C4-2B (cell line): ENCODE measurements around the gene AFF3.

ENCODE experiments used
- CTCF ChIP-seq: fragments of 450-650 bp; conservative IDR thresholded peaks from 2 replicates; pipeline ENCODE4 v1.5.1; 2017; ENCODE audit warnings: mild to moderate bottlenecking
- ZFX ChIP-seq: fragments of 450-650 bp; IDR thresholded peaks from 2 replicates; pipeline ENCODE4 v1.6.1; 2017

DNA sequence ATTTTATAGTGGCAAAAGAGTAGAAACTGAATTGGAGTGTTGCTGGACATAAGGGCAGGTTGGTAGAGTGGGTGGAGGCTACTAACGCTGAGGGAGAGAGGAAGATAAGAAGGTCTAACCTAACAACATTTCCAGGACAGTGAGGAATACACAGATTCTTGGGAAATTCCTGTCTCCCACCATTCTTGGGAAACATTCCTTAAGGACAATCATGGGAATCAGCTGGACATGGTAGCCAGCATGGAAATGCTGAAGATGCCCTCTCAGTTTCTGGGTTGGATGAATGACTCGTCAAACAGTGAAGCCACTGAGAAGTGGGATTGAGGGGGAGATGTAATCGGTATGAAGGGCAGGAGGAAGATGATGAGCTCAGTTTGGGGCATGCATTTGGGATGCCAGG lies 265.4 kb downstream of the AFF3 start:
- TF ChIP-seq CTCF, result no peak
- TF ChIP-seq ZFX, result no peak
